ENCODE measurements around the gene KSR1.
"Not testable (repeated sequence)": the region's sequence is repeated elsewhere in the genome, so short reads cannot be mapped to it uniquely, and the experiment has no call there.

Gene KSR1

DNA sequence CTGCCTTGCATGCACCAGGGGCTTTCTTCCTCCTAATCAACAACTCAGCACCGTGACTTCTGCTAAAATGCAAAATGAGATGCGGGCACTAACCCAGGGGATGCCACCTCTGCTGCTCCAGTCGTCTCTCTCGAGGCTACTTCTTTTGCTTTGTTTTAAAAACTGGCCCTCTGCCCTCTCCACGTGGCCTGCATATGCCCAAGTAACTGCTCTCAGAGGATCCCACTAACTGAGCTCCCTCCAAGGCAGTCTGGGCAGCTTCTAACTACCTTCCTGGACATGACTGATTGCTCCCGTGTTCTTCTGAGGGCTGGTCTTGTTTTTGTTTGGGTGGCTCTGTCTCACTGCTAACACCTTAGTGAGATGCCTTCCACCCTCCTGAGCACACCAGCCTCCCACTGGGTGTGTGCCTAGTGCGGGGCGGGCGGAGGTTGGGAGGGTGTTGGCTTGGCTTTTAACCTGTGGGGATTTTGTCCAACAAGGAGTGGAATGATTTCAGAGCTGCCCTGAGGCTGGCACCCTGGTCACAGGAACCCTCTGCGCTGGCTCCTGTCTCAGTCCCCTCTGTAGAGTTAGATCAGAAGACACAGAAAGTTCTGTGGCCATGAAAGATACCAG lies 165.8 kb downstream of the KSR1 start:
- DNase-seq: no peak

DNA sequence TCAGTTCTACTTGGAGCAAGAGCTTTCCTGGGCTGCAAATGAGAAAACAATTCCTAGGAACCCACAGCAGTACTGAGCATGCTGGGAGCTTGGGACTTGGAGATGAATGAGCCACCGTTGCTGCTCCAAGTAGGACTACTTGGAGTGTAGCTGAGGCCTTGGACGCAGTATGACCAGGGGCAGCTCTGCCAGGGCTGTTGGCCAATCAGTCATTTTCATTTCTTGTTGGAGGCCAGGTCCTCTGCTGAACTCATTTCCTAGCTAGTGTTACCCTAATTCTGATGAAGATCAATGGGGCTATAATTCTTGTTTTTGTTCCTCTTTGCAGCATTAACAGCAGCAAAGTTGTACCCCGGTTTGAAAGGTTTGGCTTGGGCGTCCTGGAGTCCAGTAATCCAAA lies 166.7 kb downstream of the KSR1 start:
- no peak for DNase-seq

DNA sequence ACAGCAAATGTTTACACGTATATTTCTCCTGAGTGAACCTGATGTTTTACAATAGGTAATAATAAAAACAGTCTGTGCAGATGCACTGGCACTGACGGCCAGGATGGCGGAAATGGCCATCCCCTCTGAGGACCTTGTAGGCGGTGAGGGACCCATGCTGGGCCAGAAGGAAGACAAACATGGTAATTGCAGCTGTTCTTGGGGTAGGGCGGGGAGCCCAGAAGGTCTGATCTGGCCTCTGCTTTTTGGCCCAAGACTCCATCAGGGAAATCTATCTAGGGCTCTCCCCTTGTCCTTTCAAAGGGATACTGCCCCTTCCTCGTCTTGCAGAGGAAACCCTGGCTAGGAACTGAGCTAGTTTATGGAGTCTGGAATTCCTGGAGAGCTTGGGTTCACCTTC lies 167.4 kb downstream of the KSR1 start:
- DNase-seq: no peak

DNA sequence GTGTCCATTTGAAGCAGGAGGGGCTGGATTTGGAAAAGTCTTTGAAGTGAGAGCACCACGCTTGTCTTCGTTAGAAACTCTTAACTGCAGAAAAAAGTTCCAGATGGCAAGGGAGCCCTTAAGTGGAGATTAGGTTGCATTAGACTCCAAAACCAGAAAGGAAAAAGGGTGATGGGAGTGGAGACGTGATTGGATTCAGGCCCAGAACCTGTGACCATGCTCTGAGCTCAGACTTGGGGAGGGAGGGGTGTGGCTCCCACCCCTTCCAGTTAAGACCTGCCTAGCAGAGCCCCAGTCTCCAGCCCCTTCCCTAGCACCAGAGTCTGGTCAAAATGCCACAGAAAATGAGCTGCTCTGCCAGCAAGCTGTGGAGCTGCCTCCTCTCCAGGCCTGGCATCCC lies 168.3 kb downstream of the KSR1 start:
- no peak for DNase-seq

DNA sequence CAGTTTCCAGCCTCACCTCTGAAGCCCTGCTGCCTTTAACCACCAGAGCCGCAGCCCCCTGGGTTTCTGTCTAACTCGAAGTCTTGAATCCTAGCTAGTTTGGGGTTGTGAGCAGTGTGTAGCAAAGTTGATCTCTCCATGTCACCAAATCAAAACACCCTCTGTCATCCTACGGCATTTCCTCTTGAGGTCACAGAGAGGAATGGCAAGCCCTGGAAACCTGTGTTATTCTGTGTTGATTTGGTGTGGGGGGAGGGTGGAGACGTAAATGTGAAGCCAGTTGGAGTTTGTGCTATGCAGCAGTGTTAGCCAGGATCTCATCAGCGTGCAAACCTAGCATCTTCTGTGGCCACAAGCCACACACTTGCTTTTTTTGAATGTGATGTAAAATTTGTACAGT lies 169.6 kb downstream of the KSR1 start:
- no peak for DNase-seq

DNA sequence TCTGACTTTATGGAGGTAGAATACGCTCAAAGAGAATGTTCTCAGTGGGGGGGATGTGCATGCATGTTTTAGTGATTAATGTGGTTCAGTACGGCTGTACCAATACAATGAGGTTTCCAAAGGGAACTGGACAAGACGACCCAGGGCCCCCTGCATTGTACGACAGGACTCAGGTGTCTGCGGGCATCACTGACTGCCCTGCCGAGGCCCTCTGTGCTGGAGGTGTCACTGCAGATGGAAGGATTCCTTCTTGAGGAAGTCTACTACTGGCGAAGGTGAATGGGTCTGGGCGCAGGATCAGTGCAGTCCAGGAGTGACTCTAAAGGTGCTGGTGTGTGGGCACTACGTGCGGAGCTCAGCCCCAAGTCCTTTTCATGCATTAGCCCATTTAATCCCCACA lies 171.3 kb downstream of the KSR1 start:
- DNase-seq: no peak

DNA sequence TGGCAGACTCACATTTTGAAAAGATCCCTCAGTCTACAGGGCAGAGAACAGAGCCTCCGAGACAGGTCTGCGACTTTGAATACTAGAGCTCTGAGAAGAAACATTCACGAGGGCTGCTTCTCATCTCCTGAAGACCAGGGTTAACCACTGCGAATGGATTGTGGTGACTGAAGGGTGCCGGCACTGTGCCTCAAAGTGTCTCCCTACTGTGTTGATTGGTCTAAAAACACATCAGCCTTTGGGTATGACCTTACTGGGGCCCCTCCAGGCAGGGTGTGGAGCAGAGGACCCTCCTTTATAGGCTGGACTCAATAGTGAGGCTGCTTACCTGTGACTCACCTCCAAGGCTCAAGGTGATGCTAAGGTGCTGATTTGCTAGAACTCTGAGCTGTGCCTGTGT lies 172.1 kb downstream of the KSR1 start:
- DNase-seq: no peak

DNA sequence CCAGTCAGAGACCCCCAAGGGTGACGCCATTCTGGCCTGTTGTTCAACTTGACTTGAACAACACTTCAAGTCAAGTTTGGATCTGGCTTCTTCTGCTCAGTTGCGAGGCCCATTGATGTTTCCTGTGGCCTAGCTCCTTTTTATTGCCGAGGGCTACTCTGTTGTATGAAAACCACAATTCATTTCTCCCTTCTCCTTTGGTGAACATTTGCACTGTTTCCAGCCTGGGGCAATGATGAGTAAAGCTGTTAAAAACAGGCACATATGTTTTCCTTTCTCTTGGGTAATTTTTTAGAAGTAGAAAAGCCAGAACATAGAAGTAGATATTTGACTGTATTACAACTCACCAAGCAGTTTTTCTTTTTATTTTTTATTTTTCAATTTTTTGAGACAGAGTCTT lies 173.0 kb downstream of the KSR1 start:
- DNase-seq: not testable (repeated sequence)

DNA sequence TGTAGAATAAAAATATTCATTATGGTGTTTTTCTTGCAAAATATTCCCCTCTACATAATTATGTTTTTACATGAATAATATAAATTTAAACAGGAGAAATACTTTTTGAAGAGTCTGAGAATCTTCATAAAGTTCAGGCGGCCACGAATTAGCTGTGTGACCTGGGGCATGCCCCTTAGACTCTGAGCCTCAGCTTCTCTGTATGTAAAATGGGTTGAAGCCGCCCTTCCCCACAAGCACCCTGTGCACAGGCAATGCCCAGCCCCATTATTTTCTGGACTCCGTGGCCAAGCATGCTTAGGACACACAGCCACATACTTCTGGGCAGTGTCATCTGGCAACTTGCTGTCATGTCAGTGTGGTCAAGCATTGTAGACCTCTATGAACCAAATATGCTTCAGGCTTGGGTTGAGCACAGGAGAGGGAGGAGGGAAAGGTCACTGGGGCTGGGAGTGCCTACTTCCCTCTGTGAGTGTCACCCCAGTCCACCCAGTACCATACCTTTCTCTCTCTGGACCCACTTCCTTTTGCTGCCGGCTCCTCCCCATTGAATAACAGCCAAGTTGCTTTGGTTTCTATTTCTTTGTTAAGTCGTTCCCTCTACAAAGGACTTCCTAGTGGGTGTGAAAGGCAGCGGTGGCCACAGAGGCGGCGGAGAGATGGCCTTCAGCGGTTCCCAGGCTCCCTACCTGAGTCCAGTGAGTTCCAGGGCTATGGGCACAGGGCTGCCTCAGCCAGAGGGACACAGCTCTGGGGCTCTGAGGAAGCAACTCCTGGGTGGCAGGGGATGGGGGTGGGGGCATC lies 174.6 kb downstream of the KSR1 start, which contains the start of gene LGALS9:
TSS of gene LGALS9 (plus strand) at position 582 of the 804 bp plus-strand sequence. CDS start at position 660, 78 bp downstream.
- DNase-seq: no peak

DNA sequence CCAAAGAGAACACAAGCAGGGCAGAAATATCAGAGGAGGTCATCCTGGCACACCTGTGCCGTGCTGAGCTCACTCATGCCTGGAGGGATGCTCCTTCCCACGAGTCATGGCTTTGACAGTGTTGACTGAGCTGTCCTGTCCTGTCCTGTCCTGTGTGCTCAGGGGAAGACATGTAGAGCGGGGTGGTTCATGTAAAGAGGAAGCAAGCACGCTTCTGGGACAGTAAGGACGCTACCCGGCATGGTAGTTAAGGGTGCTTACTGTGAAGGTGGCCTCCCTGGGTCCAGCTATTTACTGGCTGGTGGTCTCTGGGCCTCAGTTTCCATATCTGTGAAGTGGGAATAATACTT lies 175.1 kb downstream of the KSR1 start:
- no peak for DNase-seq

DNA sequence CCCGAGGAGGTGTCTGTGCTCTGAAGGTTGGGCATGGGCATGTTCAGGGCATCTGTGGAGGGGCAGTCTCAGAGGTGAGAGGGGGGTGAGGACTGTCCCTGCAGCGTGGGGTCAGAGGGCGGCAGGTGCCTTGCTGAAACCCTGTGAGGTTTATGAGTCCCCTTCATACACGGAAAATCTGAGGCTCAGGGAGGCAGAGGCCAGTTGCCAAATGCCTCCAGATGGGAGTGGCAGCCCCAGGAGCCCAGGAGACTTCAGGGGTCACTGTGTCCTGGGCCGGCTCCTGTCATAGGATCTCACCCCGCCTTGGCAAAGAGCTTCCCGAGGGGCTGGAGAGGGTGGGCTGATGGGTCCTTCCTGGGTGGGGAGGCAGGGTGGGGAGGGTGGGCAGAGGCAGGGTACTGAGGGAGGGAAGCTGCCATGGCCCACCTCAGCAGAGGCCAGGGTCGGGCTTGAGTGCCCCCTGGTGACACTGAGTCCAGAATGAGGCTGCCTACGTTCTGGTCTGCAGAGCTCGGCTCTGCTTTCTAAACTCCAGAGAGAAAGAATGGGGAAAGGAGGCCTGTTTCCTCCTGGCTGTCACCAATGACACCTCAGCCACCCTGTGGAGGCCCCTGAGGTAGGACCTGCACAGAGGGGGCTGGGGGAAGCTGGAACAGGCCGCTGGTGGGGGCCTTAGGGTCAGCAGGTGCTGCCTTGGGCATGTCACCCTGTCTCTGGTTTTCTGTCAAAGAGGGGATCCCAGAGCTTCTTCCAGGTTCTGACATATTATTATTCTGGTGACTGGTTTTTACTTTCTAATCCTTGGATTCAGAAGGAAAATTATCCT lies 175.9 kb downstream of the KSR1 start:
- DNase-seq: no peak

DNA sequence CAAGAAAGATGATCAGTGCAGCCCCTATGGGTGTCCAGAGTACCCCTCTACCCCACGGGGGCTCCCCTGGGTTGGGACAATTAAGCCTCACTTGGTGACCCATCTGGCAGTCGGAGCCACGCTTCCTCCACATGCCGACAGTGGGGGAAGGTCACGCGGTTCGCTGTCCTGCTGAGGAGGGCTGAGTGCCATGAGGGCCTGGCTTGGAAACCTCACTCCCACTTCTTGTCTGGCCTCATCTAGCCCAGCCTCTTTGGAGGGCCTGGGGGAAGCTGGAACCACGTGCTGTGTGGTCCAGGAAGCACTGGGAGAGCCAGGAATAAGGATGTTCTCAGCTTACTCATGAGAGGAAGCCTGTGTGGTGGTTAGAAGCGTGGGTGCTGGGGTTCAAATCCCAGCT lies 176.5 kb downstream of the KSR1 start:
- not testable (repeated sequence) for DNase-seq

DNA sequence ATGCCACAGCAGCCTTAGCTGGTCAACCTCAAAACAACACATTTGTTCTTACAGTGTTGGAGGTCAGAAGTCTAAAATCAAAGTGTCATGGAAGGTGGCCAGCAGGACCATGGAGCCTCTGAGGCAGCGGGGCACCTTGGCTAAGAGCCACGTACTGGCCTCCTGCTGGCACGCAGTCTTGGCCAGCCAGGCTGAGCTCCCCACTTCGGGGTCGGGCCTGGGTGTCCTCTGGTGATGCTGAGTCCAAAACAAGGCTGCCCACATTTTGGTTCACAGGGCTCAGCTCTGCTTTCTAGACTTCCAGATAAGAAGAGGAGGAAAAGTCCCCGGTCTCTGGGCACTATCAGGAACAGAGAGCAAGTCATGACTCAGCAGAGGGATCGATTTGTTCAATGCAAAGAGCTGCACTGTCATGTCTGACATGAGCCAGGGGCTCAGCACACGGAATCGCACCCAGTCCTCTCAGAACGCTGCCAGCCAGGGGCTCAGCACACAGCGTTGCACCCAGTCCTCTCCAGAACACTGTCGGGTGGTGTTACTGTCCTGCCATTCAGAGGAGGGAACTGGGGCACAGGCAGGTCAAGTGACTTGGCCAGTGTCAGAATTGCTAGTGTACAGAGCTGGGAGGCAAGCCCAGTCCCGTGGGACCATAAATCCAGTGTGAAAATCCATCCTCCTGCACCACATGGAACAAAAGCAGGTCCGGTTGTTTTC lies 177.2 kb downstream of the KSR1 start:
- DNase-seq: no peak

DNA sequence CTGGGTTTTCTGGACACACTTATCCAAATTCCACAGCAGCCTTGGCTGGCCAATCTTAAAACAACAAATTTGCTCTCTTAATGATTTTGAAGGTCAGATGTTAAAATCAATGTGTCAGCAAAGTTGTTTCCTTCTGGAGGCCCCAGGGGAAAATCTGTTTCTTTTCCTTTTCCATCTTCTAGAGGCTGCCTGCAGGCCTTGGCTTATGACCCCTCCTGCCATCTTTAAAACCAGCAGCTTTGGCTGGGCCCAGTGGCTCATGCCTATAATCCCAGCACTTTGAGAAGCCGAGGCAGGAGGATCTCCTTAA lies 177.7 kb downstream of the KSR1 start:
- DNase-seq: no peak

DNA sequence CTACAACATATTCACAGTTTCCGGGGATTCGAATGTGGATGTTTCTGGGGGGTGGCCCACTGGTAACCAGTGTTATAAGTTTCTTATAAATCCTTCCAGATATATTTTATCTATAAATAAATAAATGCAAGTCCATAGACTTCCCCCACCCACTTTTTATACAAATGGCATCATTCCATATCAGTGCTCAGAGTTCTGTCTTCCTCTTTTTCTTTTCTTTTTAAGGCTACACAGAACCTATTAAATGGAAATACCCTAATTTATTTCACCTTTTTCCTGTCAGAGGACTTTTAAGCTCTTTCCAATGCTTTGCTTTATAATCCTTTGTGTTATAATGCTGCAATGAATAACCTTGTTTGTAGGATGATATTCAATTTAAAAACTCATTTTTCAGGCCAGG lies 178.5 kb downstream of the KSR1 start:
- DNase-seq: no peak

DNA sequence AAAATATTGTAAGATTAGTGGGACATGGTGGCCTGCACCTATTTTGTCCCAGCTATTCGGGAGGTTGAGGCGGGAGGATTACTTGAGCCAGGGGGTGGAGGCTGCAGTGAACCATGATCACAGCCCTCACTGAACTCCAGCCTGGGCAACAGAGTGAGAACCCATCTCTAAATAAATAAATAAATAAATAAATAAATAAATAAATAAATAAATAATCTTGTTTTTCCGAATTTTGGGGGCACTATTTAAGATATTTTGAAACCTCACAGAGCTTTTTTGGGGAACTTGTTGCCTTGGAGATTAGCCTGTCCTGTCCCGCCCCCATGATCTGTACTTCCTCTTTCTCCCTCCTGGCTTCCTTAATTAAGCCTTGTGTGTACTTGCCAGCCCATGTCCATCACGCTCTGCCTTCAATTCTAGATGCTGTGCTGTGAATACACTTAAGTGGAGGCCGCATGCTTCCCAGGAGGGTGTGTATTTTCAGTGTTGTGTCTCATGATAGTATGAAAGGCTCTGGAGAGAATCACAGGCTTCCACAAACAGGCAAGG lies 179.1 kb downstream of the KSR1 start:
- DNase-seq: no peak

DNA sequence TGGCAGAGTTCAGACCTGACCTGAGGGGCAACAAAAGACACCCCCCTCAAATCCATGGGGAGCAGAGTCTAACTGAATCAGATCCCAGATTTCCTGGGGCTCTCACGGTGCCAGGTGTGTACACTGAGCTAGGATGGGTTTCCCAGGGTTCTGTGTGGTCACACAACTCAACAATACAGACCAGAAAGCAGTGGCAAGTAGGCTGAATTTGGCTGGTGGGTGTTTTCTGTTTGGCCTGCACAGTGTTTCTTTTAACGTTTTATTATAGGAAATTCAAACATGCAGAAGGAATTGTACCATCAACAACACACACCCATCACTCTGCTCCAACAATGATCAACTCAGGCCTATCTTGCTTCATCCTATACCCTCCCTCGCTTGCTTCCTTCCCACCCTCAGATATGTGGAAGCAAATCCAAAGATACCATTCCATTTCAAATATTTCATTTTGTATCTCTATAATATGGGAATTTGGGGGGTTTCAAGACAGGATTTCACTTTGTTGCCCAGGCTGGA lies 179.8 kb downstream of the KSR1 start:
- not testable (repeated sequence) for DNase-seq

DNA sequence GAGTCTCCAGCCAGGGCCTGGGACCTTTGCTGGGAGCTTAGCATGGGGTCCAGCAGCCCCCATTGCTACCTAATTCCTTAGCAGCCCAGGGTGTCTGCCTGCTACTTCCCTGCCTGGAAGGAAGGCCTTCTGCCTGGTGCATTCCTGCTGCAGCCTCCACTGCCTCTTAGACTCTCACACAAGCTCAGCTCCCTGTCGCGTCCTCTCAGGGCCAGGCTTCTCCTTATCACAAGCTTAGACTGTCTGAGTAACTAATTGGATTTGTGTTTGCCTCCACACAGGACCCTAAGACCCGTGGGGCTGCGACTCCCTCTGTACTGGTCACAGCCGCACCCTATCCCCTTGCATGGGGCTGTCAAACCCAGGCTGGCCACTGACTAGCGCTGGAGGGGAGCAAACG lies 181.6 kb downstream of the KSR1 start:
- DNase-seq: not testable (repeated sequence)

DNA sequence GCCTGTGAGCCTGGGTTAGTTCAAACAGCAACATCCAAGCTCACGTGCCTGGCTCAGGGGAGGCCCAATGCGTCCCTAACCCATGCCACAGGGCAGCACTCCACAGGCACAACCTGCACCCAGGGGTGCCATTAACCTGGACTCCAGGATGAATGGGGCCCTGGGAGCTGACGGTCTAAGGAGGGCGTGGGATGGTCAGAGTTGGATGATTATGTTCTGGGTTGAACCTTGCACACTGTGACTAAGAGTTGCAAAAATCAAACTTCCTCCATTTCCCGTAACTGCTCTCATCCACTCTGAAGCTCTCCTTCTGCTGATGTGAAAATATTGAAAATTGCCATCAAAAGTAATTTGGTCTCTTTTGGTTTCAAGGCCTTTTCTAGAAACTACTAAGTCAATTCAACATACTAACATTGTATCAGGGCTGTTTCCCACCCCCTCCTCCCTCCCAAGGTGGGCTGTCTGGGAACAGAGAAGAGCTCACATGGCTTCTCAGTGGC lies 182.2 kb downstream of the KSR1 start:
- DNase-seq: not testable (repeated sequence)

DNA sequence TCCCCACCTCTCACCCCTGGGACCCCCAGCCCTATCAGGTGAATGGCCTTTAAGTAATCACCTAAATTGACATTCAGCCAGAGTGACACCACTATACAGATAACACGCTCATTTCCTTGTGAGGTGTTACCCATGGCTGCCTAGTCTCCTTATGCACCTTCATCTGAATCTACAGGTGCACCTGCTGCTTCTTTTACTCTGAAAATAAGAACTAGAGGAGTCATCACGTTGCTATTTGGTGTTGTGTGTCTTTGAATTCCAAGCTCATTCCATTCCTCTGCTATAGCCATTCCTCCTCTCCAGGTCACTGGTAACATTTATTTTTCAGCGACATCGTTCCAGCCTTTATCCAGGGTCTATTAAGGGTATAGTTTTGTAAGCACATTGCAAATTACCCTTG lies 184.5 kb downstream of the KSR1 start:
- no peak for DNase-seq

DNA sequence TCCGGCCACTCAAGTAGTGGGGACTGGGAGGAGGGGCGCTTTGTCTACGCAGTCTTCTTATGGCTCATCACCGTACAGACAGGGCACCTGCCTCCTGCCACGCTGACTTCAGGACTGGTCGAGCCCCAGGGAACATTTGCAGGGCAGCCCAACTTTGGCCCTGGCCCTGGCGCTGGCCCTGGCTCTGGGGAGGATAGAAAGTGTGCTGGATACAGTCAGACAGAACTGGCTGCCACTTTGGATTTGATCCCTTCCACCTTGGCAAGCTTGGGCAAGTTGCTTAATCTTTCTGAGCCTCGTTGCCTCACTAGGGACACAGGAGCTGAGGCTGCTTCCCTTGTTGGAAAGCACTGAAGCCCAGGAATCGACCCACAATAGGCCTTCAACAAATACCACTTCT lies 188.3 kb downstream of the KSR1 start:
- no peak for DNase-seq

DNA sequence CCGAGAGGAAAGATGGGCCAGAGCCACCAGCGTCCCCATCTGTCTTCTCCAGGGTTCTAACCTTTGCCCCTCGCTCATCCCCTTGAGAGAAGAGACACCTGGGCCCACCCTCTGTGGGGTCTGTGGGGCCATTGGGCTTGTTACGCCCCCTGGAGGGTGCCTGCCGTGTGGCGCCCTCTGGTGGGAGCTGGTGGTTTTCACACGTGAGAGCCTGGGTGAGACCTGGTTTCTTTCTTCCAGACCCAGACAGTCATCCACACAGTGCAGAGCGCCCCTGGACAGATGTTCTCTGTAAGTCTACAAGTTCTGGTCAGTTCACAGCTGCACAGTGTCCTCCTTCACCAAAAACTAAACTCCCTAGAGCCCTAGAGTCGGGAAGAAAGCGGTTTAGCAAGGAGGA lies 189.4 kb downstream of the KSR1 start:
- not testable (repeated sequence) for DNase-seq

DNA sequence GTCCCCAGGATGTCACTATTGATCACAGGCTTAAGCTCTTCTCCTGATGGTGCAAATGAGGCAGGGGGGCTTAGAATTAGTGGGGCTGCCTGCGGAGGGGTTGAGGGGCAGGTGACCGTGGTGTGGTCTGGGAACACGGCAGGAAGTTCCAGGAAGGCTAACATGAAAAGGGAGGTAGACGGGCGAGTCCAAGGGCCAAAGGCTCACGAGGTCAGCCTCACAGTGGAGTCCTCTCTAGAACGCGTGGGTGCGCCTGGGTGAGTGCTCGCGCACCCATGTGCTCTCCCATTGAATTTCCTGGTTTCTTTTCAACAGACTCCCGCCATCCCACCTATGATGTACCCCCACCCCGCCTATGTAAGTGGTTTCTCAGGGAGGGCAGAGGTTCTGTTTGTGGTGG lies 190.0 kb downstream of the KSR1 start:
- no peak for DNase-seq

Measured in activated CD8-positive, alpha-beta memory T cell treated with anti-CD3 and anti-CD28 coated beads, Interleukin-2, amount 50 U/mL, for 48 hours (primary cell).